GM12878 (cell line): ENCODE measurements around the gene FBXW8. TPM values are rescaled to one million over a fixed set of nuclear protein-coding genes. Genes with fewer than 3 reads are reported as not detected.

ENCODE experiments used
- ATAC-seq: fragments of 200-7000 bp; cut with Tn5 transposase; 3 replicates; pipeline ENCODE4 v1.9.1; 2020; ENCODE audit warnings: mild to moderate bottlenecking, moderate library complexity
- BruUV-seq: library from RNA; stranded (reverse); fragments of 400-500 nt; replicated peaks from 2 replicates; lab custom pipeline; 2021; lab: Mats Ljungman, UMichigan
- CTCF ChIA-PET: fragments of 300-600 bp; sonication (Branson Sonifier 250); formaldehyde crosslinking; extraction: SDS; loops from one replicate; lab custom pipeline; 2021; ENCODE audit warnings: inconsistent platforms; lab: Yijun Ruan, JAX
- POLR2A ChIA-PET: fragments of 350-600 bp; formaldehyde crosslinking; extraction: SDS; loops from one replicate; lab custom pipeline; 2021; ENCODE audit warnings: inconsistent platforms; lab: Charles Lee
- RAD21 ChIA-PET: fragments of 300-600 bp; sonication (Branson Sonifier 250); formaldehyde crosslinking; loops from one replicate; lab custom pipeline; 2023; ENCODE audit warnings: antibody characterized with exemption; ENCODE audit not compliant: unreplicated experiment; lab: Charles Lee
- SMC1A ChIA-PET: fragments of 300-600 bp; sonication (Branson Sonifier 250); formaldehyde crosslinking; loops from one replicate; lab custom pipeline; 2023; ENCODE audit not compliant: unreplicated experiment, uncharacterized antibody; lab: Charles Lee
- DNase-seq: peaks from one replicate; pipeline ENCODE4 v3.0.0-alpha.2; 2011; ENCODE audit warnings: low read depth, low spot score
- FAIRE-seq: peaks from 3 replicates; lab custom pipeline; 2011; peaks lifted over from hg19 to GRCh38; lab: Jason Lieb, UNC
- H2AFZ ChIP-seq: 2 replicates; pipeline ENCODE4 v1.6.0; 2011; ENCODE audit warnings: low read depth, low read length, control low read depth; ENCODE audit not compliant: control insufficient read depth
- H3K27ac ChIP-seq: 2 replicates; pipeline ENCODE4 v1.5.1; 2011; ENCODE audit warnings: control low read depth; ENCODE audit not compliant: control insufficient read depth, insufficient read depth
- H3K27me3 ChIP-seq, 2 experiments: replicated peaks in 1 of 2; 2 replicates each; pipeline versions ENCODE4 v1.6.0 to v1.6.1; 2011; ENCODE audit warnings: low read length in 1 of 2; ENCODE audit not compliant: control insufficient read depth in 2 of 2, insufficient read depth in 2 of 2
- H3K36me3 ChIP-seq, 2 experiments: 2 replicates each; pipeline ENCODE4 v1.5.1; 2011; ENCODE audit warnings: low read length in 1 of 2; ENCODE audit not compliant: control insufficient read depth in 2 of 2, insufficient read depth in 2 of 2
- H3K4me1 ChIP-seq: 2 replicates; pipeline ENCODE4 v1.6.1; 2011; ENCODE audit warnings: mild to moderate bottlenecking, low read length, moderate library complexity, mixed read lengths; ENCODE audit not compliant: control insufficient read depth, insufficient read depth
- H3K4me2 ChIP-seq: 2 replicates; pipeline ENCODE4 v1.6.0; 2011; ENCODE audit warnings: control low read depth; ENCODE audit not compliant: control insufficient read depth, insufficient read depth
- H3K4me3 ChIP-seq: fragments of 200-600 bp; sonication (generic); 2 replicates; pipeline ENCODE4 v1.5.1; 2016
- H3K79me2 ChIP-seq: 2 replicates; pipeline ENCODE4 v1.6.0; 2011; ENCODE audit warnings: low read length; ENCODE audit not compliant: control insufficient read depth, insufficient read depth
- H3K9ac ChIP-seq: 2 replicates; pipeline ENCODE4 v1.8.0; 2011; ENCODE audit warnings: low read length, control low read depth, mixed read lengths; ENCODE audit not compliant: control insufficient read depth, insufficient read depth
- H3K9me3 ChIP-seq: replicated peaks from 3 replicates; pipeline ENCODE4 v1.5.1; 2011; ENCODE audit warnings: mild to moderate bottlenecking, low read length; ENCODE audit not compliant: control insufficient read depth, insufficient read depth
- H4K20me1 ChIP-seq: 2 replicates; pipeline ENCODE4 v1.6.0; 2011; ENCODE audit not compliant: control insufficient read depth, insufficient read depth
- CBX3 ChIP-seq: fragments of 200-600 bp; sonication (generic); IDR thresholded peaks from 2 replicates; pipeline ENCODE4 v1.6.1; 2016; ENCODE audit warnings: low read depth, borderline replicate concordance
- FOXM1 ChIP-seq: IDR thresholded peaks from 2 replicates; pipeline ENCODE4 v1.6.1; 2012; ENCODE audit warnings: low read depth, mild to moderate bottlenecking, inconsistent platforms, low read length, moderate library complexity
- IKZF2 ChIP-seq, 2 experiments: fragments of 450-650 bp; IDR thresholded peaks; 2 replicates each; pipeline ENCODE4 v1.6.1; 2017; ENCODE audit warnings: mild to moderate bottlenecking in 2 of 2, moderate library complexity in 2 of 2
- JUND ChIP-seq: IDR thresholded peaks from 2 replicates; pipeline ENCODE4 v1.6.1; 2012; ENCODE audit warnings: low read depth, mild to moderate bottlenecking, low read length, improper control_type of control experiment, moderate library complexity
- NRF1 ChIP-seq: conservative IDR thresholded peaks from 2 replicates; pipeline ENCODE4 v1.6.1; 2011; ENCODE audit warnings: mild to moderate bottlenecking, low read depth, low read length, improper control_type of control experiment
- PAX5 ChIP-seq: IDR thresholded peaks from 2 replicates; pipeline ENCODE4 v1.6.1; 2011; ENCODE audit warnings: low read depth, low read length, borderline replicate concordance
- SPI1 ChIP-seq: IDR thresholded peaks from 2 replicates; pipeline ENCODE4 v1.6.1; 2011; ENCODE audit warnings: low read depth, mild to moderate bottlenecking, low read length, moderate library complexity, borderline replicate concordance; ENCODE audit not compliant: insufficient read depth
- STAT1 ChIP-seq: fragments of 450-650 bp; conservative IDR thresholded peaks from 2 replicates; pipeline ENCODE4 v1.6.1; 2014; ENCODE audit warnings: antibody characterized with exemption, mild to moderate bottlenecking
- SUZ12 ChIP-seq: fragments of 200-600 bp; sonication (generic); IDR thresholded peaks from one replicate; pipeline ENCODE4 v1.6.1; 2018; ENCODE audit warnings: antibody characterized with exemption, mild to moderate bottlenecking; ENCODE audit not compliant: unreplicated experiment
- TCF7 ChIP-seq: IDR thresholded peaks from 2 replicates; pipeline ENCODE4 v1.6.1; 2014; ENCODE audit warnings: antibody characterized with exemption, borderline replicate concordance
- WGBS: methylation state at CpG from one replicate; pipeline ENCODE4 v1.1.6; 2016; ENCODE audit warnings: low lambda C conversion rate; ENCODE audit not compliant: insufficient replicate concordance, insufficient coverage; ENCODE audit errors: missing lambda C conversion rate; 5-methylcytosine and 5-hydroxymethylcytosine counted together
- in situ Hi-C: fragments of 300-500 bp; cut with MboI; formaldehyde crosslinking; loops from 9 replicates; pipeline ENCODE4 v1.14.3; 2018; ENCODE audit warnings: mixed read lengths
- intact Hi-C: fragments of 100-400 bp; cut with micrococcal nuclease; formaldehyde crosslinking; loops from one replicate; pipeline ENCODE4 v1.14.2; 2022; ENCODE audit not compliant: unreplicated experiment
- polyA plus RNA-seq, 11 experiments: library from polyadenylated mRNA; depleted of rRNA in 4 of 11; unstranded in 6 of 11; stranded (reverse) in 5 of 11; fragments of >200 nt; fragmentation: Nextera tagmentation in 4 of 11; fragmentation: Illumina TruSeq in 1 of 11; extraction: Ambion mirVana in 4 of 11; extraction: Trizol in 1 of 11; gene quantifications; 1 replicate in 1 of 11; 2 replicates in 10 of 11; pipeline versions ENCODE4 v1.2.1 to v1.2.3, GENCODE V29; 2011 to 2016; ENCODE audit warnings: inconsistent platforms in 2 of 11, missing spikeins in 2 of 11, low read depth in 1 of 11
- total RNA-seq, 4 experiments: library from RNA; depleted of rRNA in 3 of 4; stranded (reverse); fragments of >200 nt in 3 of 4; fragmentation: Illumina TruSeq in 1 of 4; extraction: Trizol in 1 of 4; gene quantifications; 2 replicates each; pipeline versions ENCODE4 v1.2.1 to v1.2.3, GENCODE V29; 2013 to 2021
- TF ChIP-seq, protein P1 (sequence below): fragments of 450-650 bp; IDR thresholded peaks from 2 replicates; pipeline ENCODE4 v1.6.1; 2018; ENCODE audit warnings: mild to moderate bottlenecking, low read depth, moderate library complexity; ENCODE audit not compliant: partially characterized antibody
- TF ChIP-seq, protein P2 (sequence below): fragments of 450-650 bp; conservative IDR thresholded peaks from 2 replicates; pipeline ENCODE4 v1.6.1; 2017; ENCODE audit warnings: mild to moderate bottlenecking, moderate library complexity

The FBXW8 gene
- total and polyA plus RNA-seq, 10 of the 15 experiments (the other 5 are each of a cell fraction or from before 2014, with no cell fraction given), result 0.49 to 7.5 (median 4.4) TPM

DNA sequence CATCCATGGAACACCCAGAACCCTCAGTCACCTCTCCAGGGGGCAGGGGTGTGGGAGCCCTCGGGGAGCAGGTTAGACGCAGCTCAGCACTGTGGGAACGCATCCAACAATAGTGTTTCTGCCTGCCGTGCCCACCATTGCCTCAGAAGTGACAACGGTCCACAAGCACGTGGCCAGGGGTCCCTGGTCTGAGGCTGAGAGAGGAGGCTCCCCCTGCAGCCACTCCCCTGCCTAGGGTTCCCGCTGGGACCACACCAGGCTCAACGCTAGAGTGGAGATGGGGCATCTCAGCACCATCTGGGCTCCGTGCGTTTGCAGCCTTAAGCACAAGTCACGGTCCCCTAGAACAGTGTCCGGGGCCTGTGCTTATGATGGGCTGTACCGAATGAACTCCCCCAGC is 125.8 kb downstream of the FBXW8 start (continued):
- no peak for TF ChIP-seq SPI1
- no peak for TF ChIP-seq IKZF2 (IDR thresholded peaks at IDR 0.05)
- TF ChIP-seq, protein P1, sequence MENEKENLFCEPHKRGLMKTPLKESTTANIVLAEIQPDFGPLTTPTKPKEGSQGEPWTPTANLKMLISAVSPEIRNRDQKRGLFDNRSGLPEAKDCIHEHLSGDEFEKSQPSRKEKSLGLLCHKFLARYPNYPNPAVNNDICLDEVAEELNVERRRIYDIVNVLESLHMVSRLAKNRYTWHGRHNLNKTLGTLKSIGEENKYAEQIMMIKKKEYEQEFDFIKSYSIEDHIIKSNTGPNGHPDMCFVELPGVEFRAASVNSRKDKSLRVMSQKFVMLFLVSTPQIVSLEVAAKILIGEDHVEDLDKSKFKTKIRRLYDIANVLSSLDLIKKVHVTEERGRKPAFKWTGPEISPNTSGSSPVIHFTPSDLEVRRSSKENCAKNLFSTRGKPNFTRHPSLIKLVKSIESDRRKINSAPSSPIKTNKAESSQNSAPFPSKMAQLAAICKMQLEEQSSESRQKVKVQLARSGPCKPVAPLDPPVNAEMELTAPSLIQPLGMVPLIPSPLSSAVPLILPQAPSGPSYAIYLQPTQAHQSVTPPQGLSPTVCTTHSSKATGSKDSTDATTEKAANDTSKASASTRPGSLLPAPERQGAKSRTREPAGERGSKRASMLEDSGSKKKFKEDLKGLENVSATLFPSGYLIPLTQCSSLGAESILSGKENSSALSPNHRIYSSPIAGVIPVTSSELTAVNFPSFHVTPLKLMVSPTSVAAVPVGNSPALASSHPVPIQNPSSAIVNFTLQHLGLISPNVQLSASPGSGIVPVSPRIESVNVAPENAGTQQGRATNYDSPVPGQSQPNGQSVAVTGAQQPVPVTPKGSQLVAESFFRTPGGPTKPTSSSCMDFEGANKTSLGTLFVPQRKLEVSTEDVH, result no peak

DNA sequence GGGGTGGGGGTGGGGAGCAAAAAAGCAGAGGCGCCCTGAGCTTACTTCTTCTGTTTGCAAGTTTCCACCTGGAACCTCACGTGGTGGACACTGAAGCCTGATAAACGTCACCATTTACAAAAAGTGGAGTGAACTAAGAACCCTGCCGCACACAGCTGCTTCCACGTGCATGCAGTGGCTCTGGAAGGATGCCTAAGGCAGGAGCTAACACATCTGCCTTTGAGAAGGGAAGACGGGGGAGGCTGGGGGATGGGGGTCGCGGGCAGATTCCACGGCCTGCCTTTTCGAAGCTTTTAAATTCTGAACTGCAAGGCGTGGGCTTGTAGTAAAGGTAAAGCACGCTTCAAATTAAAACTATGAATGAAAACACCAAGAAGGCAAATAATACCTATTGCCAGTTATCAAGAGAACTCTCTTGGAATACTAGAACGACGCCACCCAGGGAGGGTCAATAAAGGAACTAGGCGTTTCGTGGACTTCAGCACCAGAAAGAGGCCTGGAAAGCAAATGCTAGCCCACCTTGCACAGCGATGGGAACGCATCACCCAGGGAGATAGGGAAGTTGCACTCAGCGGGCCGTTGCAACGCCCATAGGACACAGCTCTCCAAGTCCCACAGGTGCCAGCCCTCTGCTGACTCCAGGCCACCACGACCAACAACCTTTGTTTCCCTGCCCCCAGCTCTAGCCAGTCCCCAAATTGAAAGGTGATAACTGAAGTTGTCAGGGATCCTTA is 126.7 kb downstream of the FBXW8 start:
- ATAC-seq, result no peak
- WGBS, result 90% methylated on average over 22 of the region's 22 CpGs
- H3K4me3 ChIP-seq, result no peak overlapping the region
- TF ChIP-seq STAT1 (no peak), SUZ12 (no peak), JUND (no peak), CBX3 (no peak), TCF7 (no peak), FOXM1 (no peak), NRF1 (no peak), PAX5 (no peak)
- TF ChIP-seq, protein P2, sequence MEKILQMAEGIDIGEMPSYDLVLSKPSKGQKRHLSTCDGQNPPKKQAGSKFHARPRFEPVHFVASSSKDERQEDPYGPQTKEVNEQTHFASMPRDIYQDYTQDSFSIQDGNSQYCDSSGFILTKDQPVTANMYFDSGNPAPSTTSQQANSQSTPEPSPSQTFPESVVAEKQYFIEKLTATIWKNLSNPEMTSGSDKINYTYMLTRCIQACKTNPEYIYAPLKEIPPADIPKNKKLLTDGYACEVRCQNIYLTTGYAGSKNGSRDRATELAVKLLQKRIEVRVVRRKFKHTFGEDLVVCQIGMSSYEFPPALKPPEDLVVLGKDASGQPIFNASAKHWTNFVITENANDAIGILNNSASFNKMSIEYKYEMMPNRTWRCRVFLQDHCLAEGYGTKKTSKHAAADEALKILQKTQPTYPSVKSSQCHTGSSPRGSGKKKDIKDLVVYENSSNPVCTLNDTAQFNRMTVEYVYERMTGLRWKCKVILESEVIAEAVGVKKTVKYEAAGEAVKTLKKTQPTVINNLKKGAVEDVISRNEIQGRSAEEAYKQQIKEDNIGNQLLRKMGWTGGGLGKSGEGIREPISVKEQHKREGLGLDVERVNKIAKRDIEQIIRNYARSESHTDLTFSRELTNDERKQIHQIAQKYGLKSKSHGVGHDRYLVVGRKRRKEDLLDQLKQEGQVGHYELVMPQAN, result no peak
- in situ Hi-C loops, result no loop called here
- H3K27ac ChIP-seq, result no peak overlapping the region
- no peaks in the 10 kb centered on the region for H3K79me2 ChIP-seq
- no peaks in the 10 kb centered on the region; the same call in 1 of the 2 replicates for H3K4me1 ChIP-seq
- CTCF ChIA-PET, result interaction anchor here (2.1 kb wide), 1 partner anchor 11 kb away, joined by 9 read pairs; no protein-coding TSS in a partner anchor
- H3K9ac ChIP-seq, result no peak overlapping the region
- no peak for FAIRE-seq
- H3K36me3 ChIP-seq, result no peaks in the 10 kb centered on the region
- H2AFZ ChIP-seq, result no peak overlapping the region
- peaks cover 0 to 4% of the 10 kb centered on the region in 2 experiments; a peak in 1 of 4 replicates for H3K27me3 ChIP-seq
- H4K20me1 ChIP-seq, result no peaks in the 10 kb centered on the region
- SMC1A ChIA-PET, result no interaction called here
- RAD21 ChIA-PET, result no interaction called here
- H3K9me3 ChIP-seq, result no peaks in the 10 kb centered on the region
- POLR2A ChIA-PET, result no interaction called here
- intact Hi-C loops, result no loop called here
- BruUV-seq, result no TSS peak
- no peak for DNase-seq
- H3K4me2 ChIP-seq, result no peak overlapping the region
